Type B pancreatic cell (in vitro differentiated cells): ENCODE data around the gene RNF144B. TPM values are rescaled to one million over a fixed set of nuclear protein-coding genes. Genes with fewer than 3 reads are reported as not detected.

Experiments
- DNase-seq: peaks from one replicate; pipeline ENCODE4 v3.0.0; 2021; ENCODE audit warnings: mixed read lengths; ENCODE audit not compliant: unreplicated experiment; ENCODE audit errors: extremely low spot score
- H3K27ac Mint-ChIP-seq: 2 replicates; pipeline ENCODE4 v1.8.0; 2021; ENCODE audit warnings: mild to moderate bottlenecking, mixed read lengths
- H3K27me3 Mint-ChIP-seq: 2 replicates; pipeline ENCODE4 v1.8.0; 2021; ENCODE audit warnings: mixed read lengths
- H3K36me3 Mint-ChIP-seq: 2 replicates; pipeline ENCODE4 v1.8.0; 2021; ENCODE audit warnings: mixed read lengths
- H3K4me1 Mint-ChIP-seq: one replicate; pipeline ENCODE4 v1.8.0; 2021; ENCODE audit warnings: mixed read lengths; ENCODE audit not compliant: unreplicated experiment
- H3K4me3 Mint-ChIP-seq: 2 replicates; pipeline ENCODE4 v1.8.0; 2021; ENCODE audit warnings: mild to moderate bottlenecking, mixed read lengths
- H3K9me3 Mint-ChIP-seq: 2 replicates; pipeline ENCODE4 v1.8.0; 2021; ENCODE audit warnings: mixed read lengths
- CTCF ChIP-seq: fragments of 200-600 bp; sonication (generic); conservative IDR thresholded peaks from 2 replicates; pipeline ENCODE4 v1.5.0; 2021; ENCODE audit warnings: antibody characterized with exemption, mild to moderate bottlenecking
- total RNA-seq: library from RNA; stranded (reverse); gene quantifications from 2 replicates; pipeline ENCODE4 v1.2.1, GENCODE V29; 2021; ENCODE audit warnings: low replicate concordance

RNF144B gene
- total RNA-seq, 1 donor from 2014 or later = 10.8 TPM

GRCh38 chr6:18495236-18495635 is 108.1 kb downstream of the RNF144B start:
- Mint-ChIP-seq H3K9me3 (peaks cover 4% of the 10 kb centered on the region), H3K27ac (no peak overlapping the region), H3K4me3 (no peak overlapping the region), H3K27me3 (no peaks in the 10 kb centered on the region), H3K36me3 (no peaks in the 10 kb centered on the region), H3K4me1 (peaks cover 21% of the 10 kb centered on the region)
- no peak for TF ChIP-seq CTCF
- no peak for DNase-seq

GRCh38 chr6:18496462-18496861 is 109.3 kb downstream of the RNF144B start:
- H3K9me3 Mint-ChIP-seq = peaks cover 9% of the 10 kb centered on the region
- peaks cover 17% of the 10 kb centered on the region for H3K4me1 Mint-ChIP-seq
- no peaks in the 10 kb centered on the region for H3K36me3 Mint-ChIP-seq
- H3K4me3 Mint-ChIP-seq = no peak overlapping the region
- H3K27ac Mint-ChIP-seq = no peak overlapping the region
- TF ChIP-seq CTCF = no peak
- DNase-seq = no peak
- no peaks in the 10 kb centered on the region for H3K27me3 Mint-ChIP-seq

- peaks cover 9% of the 10 kb centered on the region for H3K9me3 Mint-ChIP-seq
Measured at GRCh38 chr6:18497006-18497405, 109.9 kb downstream of the RNF144B start.

DNA sequence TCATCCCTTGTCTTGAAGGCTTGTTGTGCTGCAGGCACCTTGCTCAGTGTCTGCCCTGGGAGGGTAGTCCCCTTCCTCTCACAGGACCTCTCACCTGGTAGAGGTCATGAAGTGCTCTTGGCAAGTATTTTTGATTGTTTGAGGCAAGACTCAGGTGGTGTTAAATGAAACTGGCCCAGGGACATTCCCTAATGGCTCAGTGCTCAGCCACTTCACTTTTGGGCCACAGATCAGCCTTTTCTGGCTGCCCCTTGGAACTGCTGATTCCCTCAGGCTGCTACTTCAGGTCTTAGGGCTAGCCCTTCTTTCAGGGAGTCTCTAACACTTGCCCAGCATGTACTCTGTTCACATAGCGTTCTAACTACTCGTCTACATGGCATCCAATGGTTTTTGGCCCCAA is 111.3 kb downstream of the RNF144B start:
- Mint-ChIP-seq H3K4me1 (peaks cover 15% of the 10 kb centered on the region), H3K36me3 (no peaks in the 10 kb centered on the region), H3K9me3 (peaks cover 9% of the 10 kb centered on the region), H3K4me3 (no peak overlapping the region), H3K27me3 (no peaks in the 10 kb centered on the region), H3K27ac (no peak overlapping the region)
- DNase-seq = no peak
- TF ChIP-seq CTCF = no peak

More at GRCh38 chr6:18497006-18497405, 109.9 kb downstream of the RNF144B start:
- no peak overlapping the region for H3K27ac Mint-ChIP-seq
- TF ChIP-seq CTCF = no peak
- no peak overlapping the region for H3K4me3 Mint-ChIP-seq
- H3K36me3 Mint-ChIP-seq = no peaks in the 10 kb centered on the region
- no peaks in the 10 kb centered on the region for H3K27me3 Mint-ChIP-seq
- H3K4me1 Mint-ChIP-seq = peaks cover 16% of the 10 kb centered on the region
- no peak for DNase-seq

- no peak for TF ChIP-seq CTCF
- H3K27me3 Mint-ChIP-seq = peaks cover 3% of the 10 kb centered on the region
- peaks cover 13% of the 10 kb centered on the region for H3K4me1 Mint-ChIP-seq
- H3K27ac Mint-ChIP-seq = no peak overlapping the region
- peaks cover 5% of the 10 kb centered on the region for H3K9me3 Mint-ChIP-seq
- DNase-seq = no peak
- no peak overlapping the region for H3K4me3 Mint-ChIP-seq
- no peaks in the 10 kb centered on the region for H3K36me3 Mint-ChIP-seq
Measured at GRCh38 chr6:18500921-18501662, 113.9 kb downstream of the RNF144B start.
